Tibial artery (tissue), 4 donors: ENCODE data around the gene ATF7.

Experiments
- DNase-seq, 2 donors: peaks; one replicate each; pipeline ENCODE4 v3.0.0-alpha.2; 2019
- H3K27ac ChIP-seq, 2 donors: fragments of 200-600 bp; sonication (generic) in 1 of 2; 1 replicate in 1 of 2; 2 replicates in 1 of 2; pipeline ENCODE4 v1.5.1; 2018 to 2019; ENCODE audit warnings: mild to moderate bottlenecking in 1 of 2
- H3K27me3 ChIP-seq, 2 donors: fragments of 200-600 bp; sonication (generic) in 1 of 2; one replicate each; pipeline versions ENCODE4 v1.5.1 to v1.6.0; 2016 to 2019
- H3K36me3 ChIP-seq, 3 donors: fragments of 200-600 bp; sonication (generic) in 2 of 3; one replicate each; pipeline ENCODE4 v1.5.1; 2016 to 2019; ENCODE audit warnings: mild to moderate bottlenecking in 2 of 3
- H3K4me1 ChIP-seq, 4 donors: fragments of 200-600 bp; sonication (generic) in 2 of 4; 1 replicate in 3 of 4; 2 replicates in 1 of 4; pipeline ENCODE4 v1.5.1; 2016 to 2019
- H3K4me3 ChIP-seq, 2 donors: fragments of 200-600 bp; sonication (generic) in 1 of 2; 1 replicate in 1 of 2; 2 replicates in 1 of 2; pipeline ENCODE4 v1.5.1; 2018 to 2019; ENCODE audit warnings: mild to moderate bottlenecking in 2 of 2
- H3K9me3 ChIP-seq, 3 donors: fragments of 200-600 bp; sonication (generic) in 1 of 3; one replicate each; pipeline ENCODE4 v1.5.1; 2016 to 2019
- CTCF ChIP-seq, 2 experiments: fragments of 200-600 bp in 1 of 2; fragments of 450-650 bp in 1 of 2; IDR thresholded peaks; one replicate each; pipeline ENCODE4 v1.5.1; 2017 to 2019; ENCODE audit warnings: antibody characterized with exemption in 2 of 2, mild to moderate bottlenecking in 1 of 2, moderate library complexity in 1 of 2
- intact Hi-C: fragments of 100-400 bp; cut with DNase I; formaldehyde crosslinking; loops from one replicate; pipeline ENCODE4 v1.15.0; 2023; ENCODE audit warnings: low total_unique reads

The ATF7 gene

GRCh38 chr12:53575502-53576249 is 50.5 kb downstream of the ATF7 start:
- TF ChIP-seq CTCF (IDR thresholded peaks at IDR 0.05): no peak
- no peak overlapping the region for H3K4me3 ChIP-seq

GRCh38 chr12:53572134-53572758 is 53.9 kb downstream of the ATF7 start:
- intact Hi-C loops: no loop called here
- Histone ChIP-seq H3K36me3 (peaks cover 0 to 22% (median 9%) of the 10 kb centered on the region in 3 donors), H3K4me1 (peaks cover 0 to 40% (median 17%) of the 10 kb centered on the region in 4 donors), H3K27ac (no peak overlapping the region), H3K4me3 (no peak overlapping the region), H3K27me3 (no peaks in the 10 kb centered on the region), H3K9me3 (no peaks in the 10 kb centered on the region)
- DNase-seq: no peak
- TF ChIP-seq CTCF (IDR thresholded peaks at IDR 0.05): no peak

More at GRCh38 chr12:53575502-53576249, 50.5 kb downstream of the ATF7 start:
- no peaks in the 10 kb centered on the region for H3K27me3 ChIP-seq
- intact Hi-C loops: no loop called here
- peaks cover 0 to 22% (median 9%) of the 10 kb centered on the region in 3 donors for H3K36me3 ChIP-seq
- no peak for DNase-seq
- H3K4me1 ChIP-seq: peaks cover 0 to 27% (median 10%) of the 10 kb centered on the region in 4 donors
- no peak overlapping the region for H3K27ac ChIP-seq
- H3K9me3 ChIP-seq: no peaks in the 10 kb centered on the region

- intact Hi-C loops: no loop called here
- no peak for TF ChIP-seq CTCF (IDR thresholded peaks at IDR 0.05)
- Histone ChIP-seq H3K27ac (no peak overlapping the region), H3K27me3 (no peaks in the 10 kb centered on the region), H3K9me3 (no peaks in the 10 kb centered on the region), H3K4me3 (no peak overlapping the region), H3K36me3 (peaks cover 0 to 22% (median 9%) of the 10 kb centered on the region in 3 donors), H3K4me1 (peaks cover 0 to 38% (median 15%) of the 10 kb centered on the region in 4 donors)
- DNase-seq: no peak
Measured at GRCh38 chr12:53571295-53571694, 54.9 kb downstream of the ATF7 start.

- DNase-seq: no peak
- intact Hi-C loops: no loop called here
Measured at GRCh38 chr12:53568809-53569557, 57.2 kb downstream of the ATF7 start.

More at GRCh38 chr12:53568809-53569557, 57.2 kb downstream of the ATF7 start:
- TF ChIP-seq CTCF (IDR thresholded peaks at IDR 0.05): no peak
- Histone ChIP-seq H3K4me1 (peaks cover 0 to 41% (median 25%) of the 10 kb centered on the region in 4 donors), H3K9me3 (no peaks in the 10 kb centered on the region), H3K4me3 (no peak overlapping the region), H3K36me3 (peaks cover 0 to 15% (median 9%) of the 10 kb centered on the region in 3 donors), H3K27me3 (no peaks in the 10 kb centered on the region), H3K27ac (no peak overlapping the region)
